T follicular helper cell (primary cell): ENCODE results near the gene LDLRAD3.
"Not testable (repeated sequence)": the region's sequence is repeated elsewhere in the genome, so short reads cannot be mapped to it uniquely, and the experiment has no call there.

Experiments used
- DNase-seq: peaks from one replicate; pipeline ENCODE4 v3.0.0-alpha.2; 2020; ENCODE audit warnings: low read depth

Gene LDLRAD3

DNA sequence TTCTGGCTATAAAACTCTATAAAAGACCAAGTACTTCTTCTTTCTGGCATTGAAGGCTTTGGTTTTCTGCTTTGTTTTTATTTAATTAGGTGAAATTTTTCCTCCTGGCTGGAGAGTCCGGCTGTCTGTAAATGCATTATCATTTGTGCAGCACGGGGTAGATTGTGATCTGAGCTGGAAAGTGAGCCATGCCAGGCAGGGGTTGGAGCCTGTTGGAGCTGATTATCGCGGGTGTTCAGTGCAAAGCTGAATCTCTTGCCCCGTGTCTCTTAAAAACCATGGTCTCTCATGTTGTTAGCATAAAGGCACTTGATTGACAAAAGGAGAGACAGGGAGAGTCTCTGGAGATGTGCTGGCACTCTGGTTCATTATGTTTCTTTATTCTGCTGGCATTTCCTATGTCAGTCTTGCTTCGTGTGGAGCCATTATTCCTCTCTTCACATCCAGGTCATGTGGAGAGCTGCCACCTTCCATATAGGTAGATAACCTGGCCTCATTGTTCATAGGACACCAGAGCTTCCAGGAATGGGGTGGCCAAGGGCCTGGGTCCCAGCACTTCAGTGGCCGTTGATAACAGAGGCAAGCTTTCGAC lies 75.2 kb downstream of the LDLRAD3 start:
- DNase-seq = no peak

- no peak for DNase-seq
Observed at GRCh38 chr11:36019722-36020121, 75.9 kb downstream of the LDLRAD3 start.

GRCh38 chr11:36022882-36023281 lies 79.0 kb downstream of the LDLRAD3 start:
- DNase-seq = no peak

DNA sequence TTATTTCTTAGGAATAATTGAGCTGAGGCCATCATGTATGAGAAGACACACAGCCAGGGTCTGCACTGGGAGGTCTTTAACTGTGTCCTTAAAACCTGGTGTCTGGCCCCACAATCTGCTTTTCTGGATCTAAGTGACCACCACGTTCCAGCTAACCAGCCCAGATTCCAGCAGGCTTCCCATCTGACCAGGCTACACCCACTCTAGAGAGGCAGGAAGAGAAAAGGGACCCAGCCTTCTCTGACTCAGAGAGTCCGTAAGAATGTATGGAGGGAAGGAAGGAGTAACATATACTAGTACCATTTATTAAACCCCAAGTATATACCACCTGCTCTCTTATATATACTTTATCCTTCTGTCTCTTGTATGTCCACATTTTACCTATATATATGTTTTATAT lies 80.1 kb downstream of the LDLRAD3 start:
- no peak for DNase-seq

- DNase-seq = no peak
Observed at GRCh38 chr11:36024716-36025115, 80.9 kb downstream of the LDLRAD3 start.

GRCh38 chr11:36026315-36026968 lies 82.6 kb downstream of the LDLRAD3 start:
- DNase-seq = no peak

GRCh38 chr11:36027731-36028130 lies 83.9 kb downstream of the LDLRAD3 start:
- DNase-seq = no peak

- DNase-seq = no peak
Observed at GRCh38 chr11:36029616-36030015, 85.8 kb downstream of the LDLRAD3 start.

DNA sequence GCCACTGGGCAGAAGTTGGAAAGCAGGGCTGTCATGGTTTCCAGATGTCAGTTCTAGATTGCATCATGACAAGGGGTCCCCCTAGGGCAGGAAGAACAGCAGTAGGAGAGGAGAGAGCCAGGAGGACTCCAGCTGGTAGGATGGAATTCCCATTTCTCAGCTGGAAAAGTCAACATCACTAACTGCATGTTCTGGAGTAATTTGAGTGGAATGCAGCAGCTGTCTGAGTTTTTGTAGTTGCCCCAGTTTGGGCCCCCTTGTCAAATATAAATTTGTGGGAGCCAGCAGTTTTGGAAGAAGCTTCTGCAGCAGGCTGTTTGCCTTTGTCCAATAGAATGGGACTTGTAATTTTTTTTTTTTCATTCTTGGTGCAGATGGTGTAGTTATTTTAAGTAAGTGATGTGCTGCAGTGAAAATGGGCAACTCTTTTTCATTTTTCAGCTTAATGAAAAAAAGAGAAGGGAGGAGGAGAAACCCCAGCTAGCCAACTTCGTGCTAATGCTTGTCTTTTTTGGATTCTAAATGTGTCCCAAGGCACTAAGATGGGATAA lies 86.9 kb downstream of the LDLRAD3 start:
- DNase-seq = no peak

DNA sequence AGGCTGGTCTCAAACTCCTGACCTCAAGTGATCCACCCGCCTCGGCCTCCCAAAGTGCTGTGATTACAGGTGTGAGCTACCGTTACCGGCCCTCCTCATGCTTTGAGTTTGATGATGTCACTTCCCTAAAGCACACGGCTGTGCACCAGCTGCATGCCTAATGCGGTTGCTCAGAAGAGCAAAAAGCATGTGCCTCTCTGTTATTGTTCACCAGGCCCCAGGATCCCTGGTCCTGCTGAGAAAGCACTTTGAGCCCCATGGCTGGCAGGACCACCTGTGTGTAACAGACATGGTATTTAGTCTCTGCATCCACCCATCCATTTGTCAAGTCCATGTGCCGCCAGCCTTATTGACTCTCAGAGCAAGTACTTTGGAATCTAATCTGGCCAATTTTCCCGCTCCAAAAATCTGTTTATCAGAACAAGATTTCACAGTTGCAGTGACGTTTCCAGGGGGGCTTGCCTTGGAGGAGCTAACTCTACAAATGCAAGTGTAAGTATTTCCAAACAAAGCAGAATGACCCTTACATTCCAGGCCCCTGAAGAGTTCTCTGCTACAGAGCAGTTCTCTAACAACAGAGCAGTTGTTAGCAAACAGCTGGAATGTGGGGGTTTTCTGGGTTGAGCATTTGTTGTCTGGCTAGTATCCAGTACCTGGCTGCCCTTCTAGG lies 89.4 kb downstream of the LDLRAD3 start:
- no peak for DNase-seq

DNA sequence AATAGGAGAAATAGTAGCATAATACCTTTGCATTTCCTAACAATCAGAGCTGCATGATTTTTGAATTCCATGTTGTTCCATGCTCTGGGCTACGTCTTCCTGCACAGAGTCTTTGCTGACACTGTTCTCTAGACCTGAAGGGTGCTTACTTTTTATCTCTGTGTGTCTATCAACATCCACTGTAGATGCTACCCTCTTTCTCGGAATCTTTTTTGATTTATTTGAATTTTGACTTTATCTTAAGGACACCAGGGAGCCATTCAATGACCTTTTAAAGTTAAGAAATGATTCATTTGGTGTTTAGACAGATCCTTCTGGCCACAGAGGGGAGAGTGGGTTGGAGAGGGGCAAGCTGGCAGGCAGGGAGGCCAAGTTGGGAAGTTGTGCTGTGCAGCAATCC lies 90.1 kb downstream of the LDLRAD3 start:
- no peak for DNase-seq

DNA sequence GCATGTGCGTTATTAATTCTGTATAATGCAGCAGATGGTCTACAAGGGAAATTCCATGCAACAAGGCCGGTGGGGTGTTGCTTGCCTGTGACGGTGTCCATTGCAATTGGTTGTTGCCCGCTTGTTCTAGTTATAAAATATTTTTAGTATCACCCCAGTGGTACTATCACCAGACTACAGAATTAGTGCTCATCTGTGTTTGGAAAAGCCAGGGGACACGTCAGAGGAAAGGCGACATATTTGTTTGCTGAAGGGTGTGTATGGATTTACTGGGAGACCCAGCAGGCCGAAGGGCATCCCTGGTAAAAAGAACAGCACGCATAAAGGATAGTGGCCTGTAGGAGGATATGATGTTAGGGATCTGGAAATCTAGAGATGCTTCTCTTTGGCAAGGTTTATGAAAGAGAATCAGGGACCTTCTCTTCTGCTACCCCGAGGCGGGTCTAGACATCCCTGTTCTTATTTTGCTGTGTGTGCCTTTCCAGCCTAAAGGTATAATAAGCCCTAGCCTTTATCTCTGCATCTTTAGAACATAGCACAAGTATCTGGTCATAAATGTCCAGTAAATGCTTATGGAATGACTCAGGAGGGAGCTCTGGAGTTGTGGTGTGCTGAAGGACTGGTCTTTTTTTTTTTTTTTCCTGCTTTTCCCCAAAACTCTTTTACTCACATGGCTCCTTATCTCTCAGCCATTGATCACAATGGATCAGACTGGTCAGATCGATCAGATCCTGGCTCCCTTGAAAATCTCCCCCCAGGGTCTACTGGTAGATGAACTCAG lies 90.9 kb downstream of the LDLRAD3 start:
- no peak for DNase-seq

- no peak for DNase-seq
Observed at GRCh38 chr11:36035454-36035853, 91.6 kb downstream of the LDLRAD3 start.

GRCh38 chr11:36035999-36036398 lies 92.1 kb downstream of the LDLRAD3 start:
- DNase-seq = no peak

- no peak for DNase-seq
Observed at GRCh38 chr11:36037031-36037430, 93.2 kb downstream of the LDLRAD3 start.

DNA sequence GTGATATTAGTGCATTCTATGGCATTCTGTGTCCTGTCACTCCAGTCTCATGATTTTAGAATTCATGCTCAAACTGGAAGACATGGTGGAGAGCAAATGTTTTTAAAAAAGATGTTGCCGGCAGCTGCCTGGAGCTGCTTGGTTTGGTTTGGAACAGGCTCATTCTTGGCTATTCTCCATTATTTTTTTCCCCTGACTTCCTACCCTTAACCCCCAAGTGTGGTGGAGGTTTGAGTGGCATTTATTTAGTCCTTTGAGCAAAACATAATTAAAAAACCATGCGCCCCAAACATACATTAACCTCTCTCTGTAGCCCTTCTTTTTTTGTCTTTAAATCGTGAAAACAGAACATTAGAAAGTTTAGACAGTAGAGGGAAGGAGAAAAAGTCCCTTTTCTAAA lies 94.7 kb downstream of the LDLRAD3 start:
- no peak for DNase-seq

DNA sequence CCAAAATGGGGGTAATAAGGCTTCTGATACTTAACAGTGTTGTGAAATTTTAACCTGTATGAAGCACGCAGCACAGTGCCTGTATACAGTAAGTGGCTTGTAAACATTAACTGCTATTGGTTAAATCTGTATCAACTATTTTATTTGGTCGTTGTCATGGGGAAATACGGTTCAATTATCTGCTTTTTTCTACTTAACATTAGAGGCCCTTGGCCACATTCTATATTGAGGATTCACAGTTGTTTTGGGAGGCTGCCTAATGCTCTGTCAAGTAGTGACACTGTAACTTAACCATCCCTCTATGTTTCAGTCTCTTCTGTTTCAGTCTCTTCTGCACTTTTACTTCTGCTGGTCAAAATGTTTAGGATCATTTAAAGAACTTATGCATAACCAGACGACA lies 95.6 kb downstream of the LDLRAD3 start:
- no peak for DNase-seq

- no peak for DNase-seq
Observed at GRCh38 chr11:36041988-36042611, 98.2 kb downstream of the LDLRAD3 start.

DNA sequence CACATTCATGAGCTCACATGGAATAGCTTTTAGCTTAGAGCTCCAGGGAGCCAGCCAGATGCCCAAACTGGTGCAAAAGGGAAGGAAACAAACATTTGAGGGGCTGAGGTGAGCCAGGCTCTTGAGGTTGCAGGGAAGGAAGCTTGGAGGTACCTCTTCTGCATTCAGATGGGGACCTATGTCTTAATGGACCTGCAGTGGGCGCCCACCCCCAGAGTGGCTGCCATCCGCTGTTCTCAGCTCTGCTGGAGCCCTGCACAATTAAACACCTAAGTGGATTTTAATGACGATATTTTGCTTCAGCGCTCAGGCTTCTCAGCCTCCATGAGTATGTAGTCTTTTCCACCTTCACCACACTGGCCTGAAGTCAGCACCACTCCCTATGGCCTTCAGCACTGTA lies 100.8 kb downstream of the LDLRAD3 start:
- no peak for DNase-seq

GRCh38 chr11:36045945-36046344 lies 102.1 kb downstream of the LDLRAD3 start:
- DNase-seq = not testable (repeated sequence)

DNA sequence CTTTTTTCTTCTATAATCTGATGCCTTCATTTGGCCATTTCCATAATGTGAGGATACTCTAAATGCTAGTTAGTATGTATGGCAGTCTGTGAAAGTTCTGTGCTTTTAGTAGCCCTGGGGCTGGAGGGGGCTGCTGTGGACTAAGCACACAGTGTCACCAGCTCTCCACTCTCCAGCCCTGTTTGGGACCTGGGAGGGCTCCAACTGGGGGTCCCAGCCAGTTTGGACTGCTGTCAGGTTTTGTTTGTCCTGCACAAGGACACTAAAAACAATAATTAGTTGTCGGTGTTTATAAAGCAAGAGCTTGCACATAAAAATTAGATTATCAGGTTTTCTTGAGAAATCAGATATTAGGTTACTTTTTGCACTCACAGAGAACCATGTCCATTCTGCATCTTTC lies 103.1 kb downstream of the LDLRAD3 start:
- no peak for DNase-seq

GRCh38 chr11:36047344-36047743 lies 103.5 kb downstream of the LDLRAD3 start:
- no peak for DNase-seq
